Endodermal cell (in vitro differentiated cells): ENCODE data around the gene DYNC1I1. TPM values are rescaled to one million over a fixed set of nuclear protein-coding genes. Genes with fewer than 3 reads are reported as not detected.

Source experiments
- DNase-seq: peaks from one replicate; pipeline ENCODE4 v3.0.0-alpha.2; 2017
- H3K27ac ChIP-seq: 2 replicates; pipeline ENCODE4 v1.5.1; 2013; ENCODE audit warnings: mild to moderate bottlenecking, low read depth, low read length, moderate library complexity
- H3K27me3 ChIP-seq: 2 replicates; pipeline ENCODE4 v1.6.1; 2013; ENCODE audit warnings: mild to moderate bottlenecking, low read length, moderate library complexity; ENCODE audit not compliant: insufficient read depth, control insufficient read depth, poor library complexity, severe bottlenecking
- H3K36me3 ChIP-seq: 2 replicates; pipeline ENCODE4 v1.7.0; 2013; ENCODE audit warnings: mild to moderate bottlenecking, low read length, moderate library complexity; ENCODE audit not compliant: control insufficient read depth, insufficient read depth
- H3K4me1 ChIP-seq: one replicate; pipeline ENCODE4 v1.7.0; 2013; ENCODE audit warnings: low read length; ENCODE audit not compliant: control insufficient read depth, insufficient read depth
- H3K4me3 ChIP-seq: 2 replicates; pipeline ENCODE4 v1.5.1; 2013; ENCODE audit warnings: mild to moderate bottlenecking, low read length, moderate library complexity
- H3K9ac ChIP-seq: 2 replicates; pipeline ENCODE4 v1.6.1; 2013; ENCODE audit warnings: mild to moderate bottlenecking, low read length, moderate library complexity; ENCODE audit not compliant: poor library complexity, severe bottlenecking; ENCODE audit errors: extremely low read depth
- H3K9me3 ChIP-seq: 2 replicates; pipeline ENCODE4 v1.6.1; 2013; ENCODE audit warnings: mild to moderate bottlenecking, low read length, moderate library complexity; ENCODE audit not compliant: control insufficient read depth
- H3K27ac Mint-ChIP-seq: 2 replicates; pipeline ENCODE4 v1.8.0; 2020; ENCODE audit warnings: mixed read lengths
- H3K27me3 Mint-ChIP-seq: 2 replicates; pipeline ENCODE4 v1.8.0; 2021; ENCODE audit warnings: mild to moderate bottlenecking, mixed read lengths; ENCODE audit not compliant: insufficient read depth
- H3K36me3 Mint-ChIP-seq: 2 replicates; pipeline ENCODE4 v1.8.0; 2020; ENCODE audit warnings: low read depth, mixed read lengths
- H3K4me1 Mint-ChIP-seq: 2 replicates; pipeline ENCODE4 v1.8.0; 2020; ENCODE audit warnings: mixed read lengths
- H3K4me3 Mint-ChIP-seq: 2 replicates; pipeline ENCODE4 v1.8.0; 2020; ENCODE audit warnings: mild to moderate bottlenecking, moderate library complexity, mixed read lengths
- H3K9me3 Mint-ChIP-seq: 2 replicates; pipeline ENCODE4 v1.8.0; 2020; ENCODE audit warnings: mild to moderate bottlenecking, mixed read lengths
- WGBS, 2 experiments: methylation state at CpG; one replicate each; pipeline versions ENCODE4 v1.1.5 to v1.1.7; 2013; ENCODE audit warnings: missing lambda C conversion rate in 2 of 2, mixed read lengths in 1 of 2; ENCODE audit not compliant: insufficient coverage in 1 of 2, insufficient read length in 1 of 2; 5-methylcytosine and 5-hydroxymethylcytosine counted together
- total RNA-seq, 2 donors: library from RNA; stranded (reverse); fragmentation: NEBNext Ultra II Directional in 1 of 2; extraction: Animal tissue kit (Norgen Biotek cat#: 25700) in 1 of 2; gene quantifications; 2 replicates in 1 of 2; 3 replicates in 1 of 2; pipeline ENCODE4 v1.2.1, GENCODE V29; 2021
- TF ChIP-seq, protein P1 (sequence below): fragments of 200-600 bp; sonication (generic); conservative IDR thresholded peaks from 2 replicates; pipeline ENCODE4 v1.5.0; 2021; ENCODE audit warnings: antibody characterized with exemption, mild to moderate bottlenecking

Gene DYNC1I1
- total RNA-seq, 2 donors from 2014 or later = 6.5 to 7.2 TPM

DNA sequence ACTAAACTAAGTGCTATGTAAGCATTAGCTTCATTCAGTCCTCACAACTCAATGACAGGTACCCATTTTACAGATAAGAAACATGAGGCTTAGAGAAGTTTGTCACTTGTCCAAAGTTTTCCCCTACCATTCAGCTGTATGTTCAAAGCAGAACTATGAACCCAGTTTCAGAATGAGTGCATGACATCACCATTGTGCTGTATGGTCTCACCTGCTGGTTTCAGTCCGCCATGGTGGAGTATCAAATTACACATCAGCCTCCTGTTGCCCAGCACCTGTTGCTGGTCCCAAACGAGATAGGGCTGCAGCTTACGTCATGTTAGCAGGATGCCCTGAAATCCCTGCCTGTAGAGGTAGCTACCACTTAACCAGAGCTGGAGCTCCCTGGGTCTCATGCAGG, 95.0 kb downstream of the DYNC1I1 start:
- Mint-ChIP-seq H3K27me3 (no peaks in the 10 kb centered on the region), H3K4me3 (no peak overlapping the region), H3K27ac (no peak overlapping the region), H3K36me3 (no peaks in the 10 kb centered on the region), H3K9me3 (no peaks in the 10 kb centered on the region), H3K4me1 (peaks cover 7% of the 10 kb centered on the region)
- no peak overlapping the region for H3K4me3 ChIP-seq
- DNase-seq = peak; percentile 59
- peaks cover 8% of the 10 kb centered on the region for H3K36me3 ChIP-seq
- H3K27ac ChIP-seq = no peak overlapping the region
- no peaks in the 10 kb centered on the region for H3K4me1 ChIP-seq
- WGBS, 2 experiments = 74 to 100% methylated on average over 2 to 3 of the region's 3 CpGs
- TF ChIP-seq, protein P1, sequence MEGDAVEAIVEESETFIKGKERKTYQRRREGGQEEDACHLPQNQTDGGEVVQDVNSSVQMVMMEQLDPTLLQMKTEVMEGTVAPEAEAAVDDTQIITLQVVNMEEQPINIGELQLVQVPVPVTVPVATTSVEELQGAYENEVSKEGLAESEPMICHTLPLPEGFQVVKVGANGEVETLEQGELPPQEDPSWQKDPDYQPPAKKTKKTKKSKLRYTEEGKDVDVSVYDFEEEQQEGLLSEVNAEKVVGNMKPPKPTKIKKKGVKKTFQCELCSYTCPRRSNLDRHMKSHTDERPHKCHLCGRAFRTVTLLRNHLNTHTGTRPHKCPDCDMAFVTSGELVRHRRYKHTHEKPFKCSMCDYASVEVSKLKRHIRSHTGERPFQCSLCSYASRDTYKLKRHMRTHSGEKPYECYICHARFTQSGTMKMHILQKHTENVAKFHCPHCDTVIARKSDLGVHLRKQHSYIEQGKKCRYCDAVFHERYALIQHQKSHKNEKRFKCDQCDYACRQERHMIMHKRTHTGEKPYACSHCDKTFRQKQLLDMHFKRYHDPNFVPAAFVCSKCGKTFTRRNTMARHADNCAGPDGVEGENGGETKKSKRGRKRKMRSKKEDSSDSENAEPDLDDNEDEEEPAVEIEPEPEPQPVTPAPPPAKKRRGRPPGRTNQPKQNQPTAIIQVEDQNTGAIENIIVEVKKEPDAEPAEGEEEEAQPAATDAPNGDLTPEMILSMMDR = no peak
- no peaks in the 10 kb centered on the region for H3K27me3 ChIP-seq
- H3K9ac ChIP-seq = no peak overlapping the region
- no peaks in the 10 kb centered on the region for H3K9me3 ChIP-seq

DNA sequence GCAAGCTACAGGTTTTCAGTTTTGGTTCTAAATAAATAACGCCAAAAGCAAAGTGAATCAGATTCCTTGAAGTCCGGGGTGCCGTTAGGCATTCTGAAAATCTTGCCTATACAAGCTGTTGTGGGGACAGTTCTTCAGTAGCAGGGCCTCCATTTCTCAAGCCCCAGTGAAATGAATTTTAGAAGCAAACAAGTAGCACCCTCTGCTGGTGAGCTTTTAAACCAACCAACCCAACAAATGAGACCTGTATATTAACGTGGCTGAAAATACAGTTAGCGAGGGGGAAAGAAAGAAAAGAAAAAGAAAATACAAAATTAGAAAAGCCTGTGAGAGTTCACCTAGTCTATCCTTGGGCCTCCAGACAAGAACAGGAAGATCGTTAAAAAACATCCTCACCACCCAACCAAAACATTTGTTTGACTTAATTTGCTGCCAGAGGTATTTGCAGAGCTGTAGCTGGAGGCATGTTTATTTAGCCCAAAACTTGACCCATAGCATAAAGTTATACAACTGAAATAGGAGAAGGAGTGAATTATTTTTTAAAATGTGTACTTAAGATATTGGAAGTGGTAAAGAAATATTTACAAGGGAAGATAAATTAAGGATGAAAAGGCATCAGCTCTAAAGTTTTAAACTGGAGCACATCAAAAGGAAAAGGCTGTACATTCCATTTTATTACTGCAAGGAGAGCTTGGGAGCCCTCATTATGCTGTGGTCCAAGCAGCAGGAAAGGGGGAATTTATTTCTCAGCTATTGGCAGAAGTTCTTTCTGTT, 98.9 kb downstream of the DYNC1I1 start:
- Mint-ChIP-seq H3K27ac (no peak overlapping the region), H3K27me3 (no peaks in the 10 kb centered on the region), H3K9me3 (no peaks in the 10 kb centered on the region), H3K36me3 (no peaks in the 10 kb centered on the region), H3K4me3 (no peak overlapping the region), H3K4me1 (no peaks in the 10 kb centered on the region)
- 28 to 36% methylated on average over 3 to 6 of the region's 6 CpGs for WGBS, 2 experiments
- Histone ChIP-seq H3K27ac (no peak overlapping the region), H3K9me3 (no peaks in the 10 kb centered on the region), H3K27me3 (no peaks in the 10 kb centered on the region), H3K4me3 (no peak overlapping the region), H3K9ac (no peak overlapping the region), H3K4me1 (no peaks in the 10 kb centered on the region), H3K36me3 (peaks cover 20% of the 10 kb centered on the region)
- peak; percentile 77 for DNase-seq
- TF ChIP-seq, protein P1 = peak; percentile 87

DNA sequence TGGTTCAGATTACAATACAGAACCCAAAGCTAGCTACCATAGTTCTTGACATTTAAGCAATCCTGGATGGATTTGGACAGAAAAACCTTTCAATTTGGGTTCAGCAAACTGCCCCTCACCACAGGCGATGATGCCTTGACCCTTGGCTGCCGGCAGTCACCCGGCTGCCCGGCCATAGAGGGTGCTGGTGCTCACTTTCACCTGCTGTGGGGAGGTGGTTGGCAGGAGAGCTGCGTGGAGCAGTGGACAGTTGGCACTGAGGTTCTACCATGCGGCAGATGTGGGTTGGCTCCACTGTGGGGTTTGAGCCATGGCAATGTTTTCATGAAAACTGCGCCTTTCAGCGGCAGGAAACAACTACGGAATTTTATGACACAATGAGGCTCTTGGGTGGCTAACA, 99.5 kb downstream of the DYNC1I1 start:
- Histone ChIP-seq H3K27ac (no peak overlapping the region), H3K27me3 (no peaks in the 10 kb centered on the region), H3K36me3 (peaks cover 20% of the 10 kb centered on the region), H3K4me3 (no peak overlapping the region), H3K4me1 (no peaks in the 10 kb centered on the region), H3K9ac (no peak overlapping the region), H3K9me3 (no peaks in the 10 kb centered on the region)
- Mint-ChIP-seq H3K9me3 (no peaks in the 10 kb centered on the region), H3K36me3 (no peaks in the 10 kb centered on the region), H3K4me3 (no peak overlapping the region), H3K27me3 (no peaks in the 10 kb centered on the region), H3K4me1 (no peaks in the 10 kb centered on the region), H3K27ac (no peak overlapping the region)
- DNase-seq = no peak
- WGBS, 2 experiments = 93% methylated on average over 5 to 9 of the region's 9 CpGs
- TF ChIP-seq, protein P1 = no peak
